Thoracic aorta (tissue), 2 donors: ENCODE results near the gene LOXL1. TPM values are rescaled to one million over a fixed set of nuclear protein-coding genes. Genes with fewer than 3 reads are reported as not detected.

Source experiments
- ATAC-seq: fragments of 150-250 bp; one replicate; pipeline ENCODE4 v1.8.0; 2017; ENCODE audit warnings: low read depth; ENCODE audit not compliant: insufficient number of reproducible peaks, low FRiP score
- DNase-seq: peaks from one replicate; pipeline ENCODE4 v3.0.0-alpha.2; 2020; ENCODE audit warnings: low spot score
- H3K27ac ChIP-seq, 2 donors: fragments of 200-600 bp; sonication (generic); 1 replicate in 1 of 2; 2 replicates in 1 of 2; pipeline ENCODE4 v1.5.1; 2016; ENCODE audit warnings: mild to moderate bottlenecking in 2 of 2, moderate library complexity in 2 of 2
- H3K27me3 ChIP-seq: fragments of 200-600 bp; sonication (generic); replicated peaks from 2 replicates; pipeline ENCODE4 v1.6.0; 2016; ENCODE audit warnings: mild to moderate bottlenecking; ENCODE audit not compliant: insufficient read depth
- H3K36me3 ChIP-seq: fragments of 200-600 bp; sonication (generic); one replicate; pipeline ENCODE4 v1.5.1; 2016
- H3K4me1 ChIP-seq, 2 donors: fragments of 200-600 bp; sonication (generic); 1 replicate in 1 of 2; 2 replicates in 1 of 2; pipeline versions ENCODE4 v1.5.1 to v1.6.0; 2016; ENCODE audit warnings: low read depth in 2 of 2, mild to moderate bottlenecking in 1 of 2; ENCODE audit not compliant: control insufficient read depth in 1 of 2
- H3K4me3 ChIP-seq: fragments of 200-600 bp; sonication (generic); 2 replicates; pipeline ENCODE4 v1.5.1; 2016; ENCODE audit warnings: mild to moderate bottlenecking
- H3K9me3 ChIP-seq: fragments of 200-600 bp; sonication (generic); 2 replicates; pipeline ENCODE4 v1.5.1; 2016
- total RNA-seq, 2 donors: library from RNA; depleted of rRNA; stranded (reverse); fragments of >200 nt; gene quantifications; one replicate each; pipeline versions ENCODE4 v1.1.0 to v1.2.3, GENCODE V29; 2016
- TF ChIP-seq, protein P1 (sequence below): fragments of 200-600 bp; sonication (generic); IDR thresholded peaks from one replicate; pipeline ENCODE4 v1.5.1; 2019; ENCODE audit warnings: antibody characterized with exemption

LOXL1 gene
- total RNA-seq, 2 donors from 2014 or later: 164 to 321 TPM

DNA sequence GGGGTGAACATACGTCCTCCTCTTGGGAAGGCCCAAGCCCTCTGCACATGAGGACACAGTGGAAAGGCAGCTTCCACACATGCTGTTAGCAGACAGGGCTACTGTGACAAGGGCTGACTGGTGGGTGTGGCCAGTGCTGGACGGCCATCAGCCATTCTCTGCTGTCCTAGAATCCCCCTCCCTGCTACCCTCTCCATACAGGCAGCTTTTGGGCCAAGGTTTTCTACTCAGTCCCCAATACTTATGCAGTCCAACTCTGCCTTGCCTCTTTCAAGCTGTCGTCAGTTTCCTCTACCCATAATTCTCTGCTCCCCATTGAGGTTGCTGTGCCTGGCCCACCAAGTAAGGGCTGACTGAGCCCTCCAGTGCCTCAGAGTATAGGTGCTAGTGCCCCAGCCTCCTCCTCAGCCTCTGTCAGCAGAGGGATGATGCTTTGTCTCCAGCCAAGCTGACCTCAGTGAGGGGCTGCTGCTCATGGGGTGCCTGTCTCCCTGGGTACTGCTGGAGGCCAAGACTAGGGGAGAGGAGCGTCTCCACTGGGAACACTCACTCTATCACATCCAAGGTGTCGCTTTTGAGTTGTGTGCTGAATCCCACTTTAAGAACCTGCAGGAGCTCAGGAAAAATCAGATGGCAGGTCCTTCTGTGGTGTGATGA, 2.8 kb downstream of the LOXL1 start:
- ATAC-seq: no peak
- DNase-seq: no peak
- Histone ChIP-seq H3K27me3 (no peaks in the 10 kb centered on the region), H3K27ac (peak overlapping the region; percentile 97), H3K4me1 (peaks cover 39 to 73% of the 10 kb centered on the region in 2 donors), H3K4me3 (peak overlapping the region; percentile 85), H3K36me3 (no peaks in the 10 kb centered on the region), H3K9me3 (no peaks in the 10 kb centered on the region)
- TF ChIP-seq, protein P1, sequence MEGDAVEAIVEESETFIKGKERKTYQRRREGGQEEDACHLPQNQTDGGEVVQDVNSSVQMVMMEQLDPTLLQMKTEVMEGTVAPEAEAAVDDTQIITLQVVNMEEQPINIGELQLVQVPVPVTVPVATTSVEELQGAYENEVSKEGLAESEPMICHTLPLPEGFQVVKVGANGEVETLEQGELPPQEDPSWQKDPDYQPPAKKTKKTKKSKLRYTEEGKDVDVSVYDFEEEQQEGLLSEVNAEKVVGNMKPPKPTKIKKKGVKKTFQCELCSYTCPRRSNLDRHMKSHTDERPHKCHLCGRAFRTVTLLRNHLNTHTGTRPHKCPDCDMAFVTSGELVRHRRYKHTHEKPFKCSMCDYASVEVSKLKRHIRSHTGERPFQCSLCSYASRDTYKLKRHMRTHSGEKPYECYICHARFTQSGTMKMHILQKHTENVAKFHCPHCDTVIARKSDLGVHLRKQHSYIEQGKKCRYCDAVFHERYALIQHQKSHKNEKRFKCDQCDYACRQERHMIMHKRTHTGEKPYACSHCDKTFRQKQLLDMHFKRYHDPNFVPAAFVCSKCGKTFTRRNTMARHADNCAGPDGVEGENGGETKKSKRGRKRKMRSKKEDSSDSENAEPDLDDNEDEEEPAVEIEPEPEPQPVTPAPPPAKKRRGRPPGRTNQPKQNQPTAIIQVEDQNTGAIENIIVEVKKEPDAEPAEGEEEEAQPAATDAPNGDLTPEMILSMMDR: no peak

DNA sequence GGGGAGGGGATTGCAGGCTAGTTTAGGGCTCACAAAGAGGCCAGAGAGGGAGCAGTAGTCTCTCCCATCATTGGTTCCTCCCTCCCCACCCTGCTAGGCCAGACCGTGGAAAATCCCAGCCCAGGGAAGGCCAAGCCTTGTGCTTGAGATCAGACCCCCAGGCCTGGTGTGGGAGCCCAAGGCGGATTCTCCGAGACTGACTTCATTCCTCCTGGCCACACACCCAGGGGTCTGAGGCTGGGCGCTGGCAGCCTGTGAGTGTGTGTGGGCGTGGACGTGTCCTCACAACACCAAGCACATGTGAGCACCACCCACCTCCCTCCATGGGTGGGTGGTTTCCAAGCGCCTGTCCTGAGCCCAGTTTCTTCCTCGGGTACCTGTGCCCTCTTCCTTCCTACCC, 4.1 kb downstream of the LOXL1 start:
- peak overlapping the region; percentile 85 for H3K4me3 ChIP-seq
- no peak for DNase-seq
- no peaks in the 10 kb centered on the region for H3K36me3 ChIP-seq
- H3K9me3 ChIP-seq: no peaks in the 10 kb centered on the region
- ATAC-seq: peak; percentile 33
- H3K27ac ChIP-seq: peak overlapping the region; percentile 97
- TF ChIP-seq, protein P1: no peak
- no peaks in the 10 kb centered on the region for H3K27me3 ChIP-seq
- peaks cover 34 to 68% of the 10 kb centered on the region in 2 donors for H3K4me1 ChIP-seq

DNA sequence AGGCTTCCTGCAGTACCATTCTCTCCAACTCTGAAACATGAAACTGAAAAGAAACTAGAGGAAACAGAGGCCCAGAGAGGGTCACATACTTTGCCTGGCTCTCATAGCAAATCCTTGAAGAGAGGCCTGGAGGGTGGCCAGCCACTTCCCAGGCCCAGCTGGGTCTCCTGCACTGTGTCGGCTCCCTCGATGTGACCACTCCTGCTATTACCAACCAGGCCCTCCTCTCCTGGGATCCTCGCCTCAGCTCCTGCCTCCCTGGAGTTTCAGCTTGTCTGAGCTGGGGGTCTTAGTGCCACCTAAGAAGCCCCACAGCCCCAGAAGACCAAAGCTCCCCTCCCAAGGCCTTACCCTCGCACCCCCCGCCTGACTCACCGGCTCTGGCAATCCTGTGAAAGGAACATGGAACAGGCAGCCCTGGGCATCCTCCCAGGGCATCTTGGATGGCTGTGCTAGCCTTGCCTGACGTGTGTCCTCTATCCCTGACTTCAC, 4.6 kb downstream of the LOXL1 start:
- DNase-seq (peak; percentile 80), ATAC-seq (peak; percentile 10)
- H3K27ac ChIP-seq: peak overlapping the region; percentile 97

DNA sequence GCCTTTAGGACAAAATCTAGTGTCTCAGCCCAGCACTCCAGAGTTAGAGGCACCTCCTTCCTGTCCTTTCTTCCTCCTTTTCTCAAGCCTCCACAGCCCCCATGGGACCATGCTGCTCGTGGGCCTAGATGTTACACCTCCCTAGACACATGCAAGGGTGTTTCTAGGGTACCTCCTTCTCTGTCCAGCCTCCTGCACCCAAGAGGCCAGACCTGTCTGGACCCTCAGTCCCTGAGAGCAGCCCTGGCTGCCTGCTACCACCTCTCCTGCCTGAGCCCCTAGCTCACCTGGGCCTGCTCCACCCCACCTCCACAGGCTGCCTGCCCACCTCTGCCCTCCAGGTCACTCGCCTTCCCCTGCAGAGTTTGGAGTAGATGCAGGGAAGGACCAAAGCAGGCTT, 5.2 kb downstream of the LOXL1 start:
- DNase-seq (no peak), ATAC-seq (no peak)
- peaks cover 38 to 71% of the 10 kb centered on the region in 2 donors for H3K4me1 ChIP-seq
- no peaks in the 10 kb centered on the region for H3K36me3 ChIP-seq
- H3K4me3 ChIP-seq: no peak overlapping the region
- no peaks in the 10 kb centered on the region for H3K27me3 ChIP-seq
- H3K27ac ChIP-seq: peak overlapping the region; percentile 97
- TF ChIP-seq, protein P1: no peak
- H3K9me3 ChIP-seq: no peaks in the 10 kb centered on the region

More for the DNA sequence above, 4.6 kb downstream of the LOXL1 start:
- Histone ChIP-seq H3K36me3 (no peaks in the 10 kb centered on the region), H3K4me3 (peak overlapping the region; percentile 85), H3K4me1 (peaks cover 34 to 68% of the 10 kb centered on the region in 2 donors), H3K9me3 (no peaks in the 10 kb centered on the region), H3K27me3 (no peaks in the 10 kb centered on the region)
- TF ChIP-seq, protein P1: no peak

DNA sequence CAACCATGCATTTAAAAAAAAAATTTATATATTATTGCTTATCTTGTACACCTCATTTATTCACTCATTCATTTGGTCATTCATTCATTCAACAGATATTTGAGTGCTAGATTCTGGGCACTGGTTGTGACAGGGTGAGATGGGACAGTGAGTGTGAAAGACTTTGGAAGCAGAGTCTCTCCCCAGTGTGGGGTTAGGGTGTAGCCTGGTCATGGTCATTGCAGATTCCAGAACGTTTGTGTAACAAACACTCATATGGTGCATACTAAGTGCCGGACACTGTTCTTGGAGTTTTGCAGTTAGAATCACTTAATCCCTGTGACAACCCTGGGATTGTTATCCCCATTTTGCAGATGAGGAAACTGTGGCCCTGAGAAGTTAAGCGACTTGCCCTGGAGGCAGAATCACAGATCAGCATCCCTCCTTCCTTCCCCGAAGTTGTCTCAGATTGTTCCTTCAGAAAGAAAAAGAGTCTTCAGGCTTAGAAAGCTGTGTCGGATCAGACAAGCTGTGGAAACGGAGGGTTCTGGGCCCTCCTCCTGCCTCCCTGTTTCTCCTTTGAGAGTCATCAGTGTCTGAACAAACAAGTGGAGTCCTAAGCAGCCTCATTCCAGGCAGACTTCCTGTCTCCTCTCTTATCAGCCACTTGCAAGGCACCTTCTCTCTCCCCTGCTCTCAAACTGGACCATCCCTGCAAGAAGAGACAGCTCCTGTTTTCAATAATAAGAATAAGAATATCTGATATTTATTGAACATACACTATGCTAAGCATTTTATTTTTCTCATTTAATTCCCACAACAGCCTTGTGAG, 6.3 kb downstream of the LOXL1 start:
- TF ChIP-seq, protein P1: no peak
- no peak overlapping the region for H3K4me3 ChIP-seq
- no peaks in the 10 kb centered on the region for H3K9me3 ChIP-seq
- H3K36me3 ChIP-seq: no peaks in the 10 kb centered on the region
- H3K27ac ChIP-seq: peak overlapping the region; percentile 52 to 97
- DNase-seq (no peak), ATAC-seq (no peak)
- peaks cover 48 to 83% of the 10 kb centered on the region in 2 donors for H3K4me1 ChIP-seq
- H3K27me3 ChIP-seq: no peaks in the 10 kb centered on the region
